ENCODE measurements around the gene SLC50A1. TPM values are rescaled to one million over a fixed set of nuclear protein-coding genes. Genes with fewer than 3 reads are reported as not detected.
A peak's percentile ranks its signal among the peaks of the same experiment; 100 is the strongest.

Gene SLC50A1
- total and polyA plus RNA-seq, 4 donors, result 12.7 to 23.3 (median 18.2) TPM

DNA sequence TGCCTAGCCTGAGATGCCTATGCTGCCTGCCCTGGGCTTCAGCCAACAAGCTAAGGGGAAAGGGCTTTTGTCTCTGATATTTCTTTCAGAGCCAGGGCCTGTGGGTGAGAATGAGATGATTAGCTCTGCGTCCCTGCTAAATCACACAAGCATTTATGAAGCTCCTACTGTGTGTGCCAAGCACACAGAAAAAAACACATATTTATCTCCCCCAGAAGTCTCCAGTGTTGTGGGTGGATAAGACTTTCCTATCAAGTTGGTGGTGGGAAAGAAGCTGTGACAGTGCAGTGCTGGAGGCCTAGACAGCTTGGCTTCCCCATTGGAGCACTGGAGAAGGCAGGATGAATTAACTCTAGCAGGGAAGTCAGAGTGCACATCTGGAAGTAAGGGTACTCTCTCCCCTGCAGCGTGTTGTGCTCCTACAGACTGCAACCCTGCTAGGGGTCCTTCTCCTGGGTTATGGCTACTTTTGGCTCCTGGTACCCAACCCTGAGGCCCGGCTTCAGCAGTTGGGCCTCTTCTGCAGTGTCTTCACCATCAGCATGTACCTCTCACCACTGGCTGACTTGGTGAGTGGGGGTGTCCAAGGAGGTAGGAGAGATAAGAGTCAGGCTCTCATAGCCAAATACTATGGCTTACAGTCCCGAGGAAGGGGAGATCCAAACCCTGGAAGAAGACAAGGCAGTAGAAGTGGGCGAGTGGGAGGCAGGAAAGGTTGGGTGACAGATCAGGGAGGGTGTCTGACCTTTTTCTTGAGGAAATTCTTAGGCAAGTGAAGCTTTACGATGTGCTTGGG is 1.7 kb downstream of the SLC50A1 start:
- WGBS, result 91% methylated on average over 6 of the region's 6 CpGs
- Histone ChIP-seq H3K9me3 (ENCODE audit: control insufficient read depth in 4 of 4, low read length in 3 of 4) (no peaks in the 10 kb centered on the region), H3K36me3 (ENCODE audit: control insufficient read depth in 4 of 4, insufficient read depth in 3 of 4, low read depth in 1 of 4, low read length in 3 of 4) (peaks cover 2 to 13% (median 10%) of the 10 kb centered on the region in 4 donors), H3K27ac (ENCODE audit: low read depth in 1 of 2, low read length in 2 of 2) (peak overlapping the region; percentile 43 to 99), H3K4me3 (ENCODE audit: low read depth in 1 of 3, low read length in 3 of 3) (no peak overlapping the region), H3K9ac (ENCODE audit: low read depth in 1 of 2, low read length in 2 of 2) (no peak overlapping the region), H3K27me3 (ENCODE audit: control insufficient read depth in 4 of 4, insufficient read depth in 4 of 4, low read length in 3 of 4) (no peaks in the 10 kb centered on the region), H3K4me1 (ENCODE audit: control insufficient read depth in 4 of 4, insufficient read depth in 4 of 4, low read length in 3 of 4) (peaks cover 0 to 53% (median 35%) of the 10 kb centered on the region in 4 donors)
- no peak for DNase-seq (ENCODE audit: low spot score)
- no peak for TF ChIP-seq RXRA (IDR thresholded peaks at IDR 0.05)
- TF ChIP-seq HNF4G (IDR thresholded peaks at IDR 0.05), result no peak
- TF ChIP-seq, protein P1, sequence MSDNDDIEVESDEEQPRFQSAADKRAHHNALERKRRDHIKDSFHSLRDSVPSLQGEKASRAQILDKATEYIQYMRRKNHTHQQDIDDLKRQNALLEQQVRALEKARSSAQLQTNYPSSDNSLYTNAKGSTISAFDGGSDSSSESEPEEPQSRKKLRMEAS (IDR thresholded peaks at IDR 0.05), result no peak
- TF ChIP-seq, protein P2, sequence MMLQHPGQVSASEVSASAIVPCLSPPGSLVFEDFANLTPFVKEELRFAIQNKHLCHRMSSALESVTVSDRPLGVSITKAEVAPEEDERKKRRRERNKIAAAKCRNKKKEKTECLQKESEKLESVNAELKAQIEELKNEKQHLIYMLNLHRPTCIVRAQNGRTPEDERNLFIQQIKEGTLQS (IDR thresholded peaks at IDR 0.05), result no peak
- TF ChIP-seq GABPA (IDR thresholded peaks at IDR 0.05 in 1 of 2, conservative IDR thresholded peaks at IDR 0.05 in 1 of 2), result no peak
- TF ChIP-seq, protein P3, sequence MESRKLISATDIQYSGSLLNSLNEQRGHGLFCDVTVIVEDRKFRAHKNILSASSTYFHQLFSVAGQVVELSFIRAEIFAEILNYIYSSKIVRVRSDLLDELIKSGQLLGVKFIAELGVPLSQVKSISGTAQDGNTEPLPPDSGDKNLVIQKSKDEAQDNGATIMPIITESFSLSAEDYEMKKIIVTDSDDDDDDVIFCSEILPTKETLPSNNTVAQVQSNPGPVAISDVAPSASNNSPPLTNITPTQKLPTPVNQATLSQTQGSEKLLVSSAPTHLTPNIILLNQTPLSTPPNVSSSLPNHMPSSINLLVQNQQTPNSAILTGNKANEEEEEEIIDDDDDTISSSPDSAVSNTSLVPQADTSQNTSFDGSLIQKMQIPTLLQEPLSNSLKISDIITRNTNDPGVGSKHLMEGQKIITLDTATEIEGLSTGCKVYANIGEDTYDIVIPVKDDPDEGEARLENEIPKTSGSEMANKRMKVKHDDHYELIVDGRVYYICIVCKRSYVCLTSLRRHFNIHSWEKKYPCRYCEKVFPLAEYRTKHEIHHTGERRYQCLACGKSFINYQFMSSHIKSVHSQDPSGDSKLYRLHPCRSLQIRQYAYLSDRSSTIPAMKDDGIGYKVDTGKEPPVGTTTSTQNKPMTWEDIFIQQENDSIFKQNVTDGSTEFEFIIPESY (IDR thresholded peaks at IDR 0.05), result no peak
- TF ChIP-seq RAD21 (IDR thresholded peaks at IDR 0.05), result no peak
- TF ChIP-seq EGR1 (IDR thresholded peaks at IDR 0.05; ENCODE audit: low read depth in 2 of 2), result no peak
- TF ChIP-seq HNF4A (conservative IDR thresholded peaks at IDR 0.05), result no peak
- TF ChIP-seq, protein P4, sequence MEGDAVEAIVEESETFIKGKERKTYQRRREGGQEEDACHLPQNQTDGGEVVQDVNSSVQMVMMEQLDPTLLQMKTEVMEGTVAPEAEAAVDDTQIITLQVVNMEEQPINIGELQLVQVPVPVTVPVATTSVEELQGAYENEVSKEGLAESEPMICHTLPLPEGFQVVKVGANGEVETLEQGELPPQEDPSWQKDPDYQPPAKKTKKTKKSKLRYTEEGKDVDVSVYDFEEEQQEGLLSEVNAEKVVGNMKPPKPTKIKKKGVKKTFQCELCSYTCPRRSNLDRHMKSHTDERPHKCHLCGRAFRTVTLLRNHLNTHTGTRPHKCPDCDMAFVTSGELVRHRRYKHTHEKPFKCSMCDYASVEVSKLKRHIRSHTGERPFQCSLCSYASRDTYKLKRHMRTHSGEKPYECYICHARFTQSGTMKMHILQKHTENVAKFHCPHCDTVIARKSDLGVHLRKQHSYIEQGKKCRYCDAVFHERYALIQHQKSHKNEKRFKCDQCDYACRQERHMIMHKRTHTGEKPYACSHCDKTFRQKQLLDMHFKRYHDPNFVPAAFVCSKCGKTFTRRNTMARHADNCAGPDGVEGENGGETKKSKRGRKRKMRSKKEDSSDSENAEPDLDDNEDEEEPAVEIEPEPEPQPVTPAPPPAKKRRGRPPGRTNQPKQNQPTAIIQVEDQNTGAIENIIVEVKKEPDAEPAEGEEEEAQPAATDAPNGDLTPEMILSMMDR (IDR thresholded peaks at IDR 0.05; ENCODE audit: low read depth, low read length, missing input control), result no peak
- TF ChIP-seq YY1 (IDR thresholded peaks at IDR 0.05), result no peak

DNA sequence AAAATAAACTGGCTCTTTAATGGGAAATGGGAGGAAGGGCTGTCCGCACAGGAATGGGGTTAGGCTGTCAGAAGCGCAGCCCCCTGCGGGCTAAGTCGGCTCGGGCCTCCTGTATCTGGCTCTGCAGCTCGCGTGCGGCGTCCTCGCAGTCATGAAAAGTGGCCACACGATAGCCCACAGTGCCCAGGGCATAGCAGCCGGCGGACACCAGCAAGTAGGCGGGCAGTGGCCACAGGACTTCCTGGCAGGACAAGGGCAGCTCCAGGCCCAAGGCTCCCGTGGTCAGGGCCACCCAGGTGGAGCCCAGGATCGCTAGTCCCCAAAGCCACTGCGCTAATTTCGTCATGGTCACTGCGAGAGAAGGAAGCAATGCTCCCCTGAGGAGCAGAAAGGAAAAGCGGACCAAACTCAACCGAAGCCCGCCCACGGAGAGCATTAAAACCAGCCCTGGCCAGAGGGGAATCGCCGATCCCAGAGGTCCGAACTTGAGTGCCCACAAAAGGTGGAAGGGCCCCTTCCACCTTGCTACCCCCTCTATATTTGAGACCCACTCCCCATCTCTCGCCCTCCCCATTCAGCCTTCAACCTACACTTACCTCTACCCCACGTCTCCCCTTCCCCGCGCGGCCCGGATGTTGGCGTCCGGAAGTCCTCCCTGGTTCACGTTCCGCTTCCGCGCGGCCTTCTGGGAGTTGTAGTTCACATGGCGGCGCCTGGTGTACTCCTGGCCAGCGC is 4.4 kb downstream of the SLC50A1 start, which contains the start of gene DPM3:
TSS of gene DPM3 (minus strand) at position 637 of the 735 bp plus-strand sequence. CDS start at position 346, 291 bp downstream.
- H3K27ac ChIP-seq (ENCODE audit: low read depth in 1 of 2, low read length in 2 of 2), result peak within 1 kb of the TSS; percentile 80 to 97
- H3K4me1 ChIP-seq (ENCODE audit: control insufficient read depth in 4 of 4, insufficient read depth in 4 of 4, low read length in 3 of 4), result peaks cover 0 to 27% (median 15%) of the 10 kb centered on the region in 4 donors
- under 1% methylated on average over 42 of the region's 42 CpGs for WGBS
- H3K27me3 ChIP-seq (ENCODE audit: control insufficient read depth in 4 of 4, insufficient read depth in 4 of 4, low read length in 3 of 4), result no peaks in the 10 kb centered on the region
- peak within 1 kb of the TSS; percentile 75 to 94 for H3K9ac ChIP-seq (ENCODE audit: low read depth in 1 of 2, low read length in 2 of 2)
- no peaks in the 10 kb centered on the region for H3K9me3 ChIP-seq (ENCODE audit: control insufficient read depth in 4 of 4, low read length in 3 of 4)
- H3K36me3 ChIP-seq (ENCODE audit: control insufficient read depth in 4 of 4, insufficient read depth in 3 of 4, low read depth in 1 of 4, low read length in 3 of 4), result no peaks in the 10 kb centered on the region
- peak; percentile 89 for DNase-seq (ENCODE audit: low spot score)
- peak within 1 kb of the TSS; percentile 73 to 87 (median 83) for H3K4me3 ChIP-seq (ENCODE audit: low read depth in 1 of 3, low read length in 3 of 3)
- TF ChIP-seq SP1 (IDR thresholded peaks at IDR 0.05) (no peak), FOXA1 (IDR thresholded peaks at IDR 0.05) (peak; percentile 8), RAD21 (IDR thresholded peaks at IDR 0.05) (no peak), FOXA2 (IDR thresholded peaks at IDR 0.05) (no peak), TAF1 (conservative IDR thresholded peaks at IDR 0.05) (peak; percentile 28), HNF4G (IDR thresholded peaks at IDR 0.05) (no peak), GABPA (IDR thresholded peaks at IDR 0.05 in 1 of 2, conservative IDR thresholded peaks at IDR 0.05 in 1 of 2) (peak; percentile 97 to 99), YY1 (IDR thresholded peaks at IDR 0.05) (peak; percentile 83), NR2F2 (IDR thresholded peaks at IDR 0.05) (no peak)
- TF ChIP-seq, protein P2 (IDR thresholded peaks at IDR 0.05), result no peak
- TF ChIP-seq, protein P5, sequence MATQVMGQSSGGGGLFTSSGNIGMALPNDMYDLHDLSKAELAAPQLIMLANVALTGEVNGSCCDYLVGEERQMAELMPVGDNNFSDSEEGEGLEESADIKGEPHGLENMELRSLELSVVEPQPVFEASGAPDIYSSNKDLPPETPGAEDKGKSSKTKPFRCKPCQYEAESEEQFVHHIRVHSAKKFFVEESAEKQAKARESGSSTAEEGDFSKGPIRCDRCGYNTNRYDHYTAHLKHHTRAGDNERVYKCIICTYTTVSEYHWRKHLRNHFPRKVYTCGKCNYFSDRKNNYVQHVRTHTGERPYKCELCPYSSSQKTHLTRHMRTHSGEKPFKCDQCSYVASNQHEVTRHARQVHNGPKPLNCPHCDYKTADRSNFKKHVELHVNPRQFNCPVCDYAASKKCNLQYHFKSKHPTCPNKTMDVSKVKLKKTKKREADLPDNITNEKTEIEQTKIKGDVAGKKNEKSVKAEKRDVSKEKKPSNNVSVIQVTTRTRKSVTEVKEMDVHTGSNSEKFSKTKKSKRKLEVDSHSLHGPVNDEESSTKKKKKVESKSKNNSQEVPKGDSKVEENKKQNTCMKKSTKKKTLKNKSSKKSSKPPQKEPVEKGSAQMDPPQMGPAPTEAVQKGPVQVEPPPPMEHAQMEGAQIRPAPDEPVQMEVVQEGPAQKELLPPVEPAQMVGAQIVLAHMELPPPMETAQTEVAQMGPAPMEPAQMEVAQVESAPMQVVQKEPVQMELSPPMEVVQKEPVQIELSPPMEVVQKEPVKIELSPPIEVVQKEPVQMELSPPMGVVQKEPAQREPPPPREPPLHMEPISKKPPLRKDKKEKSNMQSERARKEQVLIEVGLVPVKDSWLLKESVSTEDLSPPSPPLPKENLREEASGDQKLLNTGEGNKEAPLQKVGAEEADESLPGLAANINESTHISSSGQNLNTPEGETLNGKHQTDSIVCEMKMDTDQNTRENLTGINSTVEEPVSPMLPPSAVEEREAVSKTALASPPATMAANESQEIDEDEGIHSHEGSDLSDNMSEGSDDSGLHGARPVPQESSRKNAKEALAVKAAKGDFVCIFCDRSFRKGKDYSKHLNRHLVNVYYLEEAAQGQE (IDR thresholded peaks at IDR 0.05), result peak; percentile 70
- TF ChIP-seq, protein P4 (IDR thresholded peaks at IDR 0.05; ENCODE audit: low read depth, low read length, missing input control), result no peak

All from liver (tissue), 9 donors.